HEK293 (cell line): ENCODE results near the gene DDX41.

ENCODE experiments used
- CTCF ChIA-PET: fragments of 350-600 bp; formaldehyde crosslinking; extraction: SDS; loops from one replicate; lab custom pipeline; 2021; ENCODE audit warnings: antibody characterized with exemption; lab: Yijun Ruan, JAX
- POLR2A ChIA-PET: fragments of 300-600 bp; formaldehyde crosslinking; extraction: SDS; loops from one replicate; lab custom pipeline; 2020; ENCODE audit warnings: antibody characterized with exemption, inconsistent platforms; lab: Yijun Ruan, JAX
- H3K27ac ChIP-seq: fragments of 200-500 bp; sonication (Bioruptor generic); 2 replicates; pipeline ENCODE4 v1.5.1; 2014; ENCODE audit warnings: low read depth, low read length, control low read depth, inconsistent platforms; ENCODE audit errors: extremely low read depth
- H3K36me3 ChIP-seq, 2 experiments: fragments of 200-500 bp in 1 of 2; sonication (Bioruptor generic) in 1 of 2; 1 replicate in 1 of 2; 2 replicates in 1 of 2; pipeline ENCODE4 v1.5.1; 2014 to 2017; ENCODE audit warnings: inconsistent platforms in 2 of 2, low read length in 2 of 2; ENCODE audit not compliant: control insufficient read depth in 2 of 2, insufficient read depth in 1 of 2
- H3K4me1 ChIP-seq: fragments of 200-500 bp; sonication (Bioruptor generic); 2 replicates; pipeline ENCODE4 v1.5.1; 2014; ENCODE audit warnings: mild to moderate bottlenecking, low read length, inconsistent platforms; ENCODE audit not compliant: control insufficient read depth, insufficient read depth
- H3K4me3 ChIP-seq: 2 replicates; pipeline ENCODE4 v1.5.1; 2011; ENCODE audit warnings: low read depth, mild to moderate bottlenecking, control low read depth, low read length, moderate library complexity
- H3K9me3 ChIP-seq: fragments of 200-500 bp; sonication (Bioruptor generic); 2 replicates; pipeline ENCODE4 v1.5.1; 2014; ENCODE audit warnings: low read depth, low read length, inconsistent platforms; ENCODE audit not compliant: control insufficient read depth, insufficient read depth
- CTCF ChIP-seq: fragments of 450-650 bp; formaldehyde crosslinking; IDR thresholded peaks from 2 replicates; pipeline ENCODE4 v1.5.1; 2016; ENCODE audit warnings: missing biosample characterization, missing genetic modification characterization
- IKZF3 ChIP-seq: fragments of 450-650 bp; IDR thresholded peaks from 2 replicates; pipeline ENCODE4 v1.5.0; 2018; ENCODE audit warnings: missing biosample characterization, mild to moderate bottlenecking, missing genetic modification characterization, moderate library complexity
- PRDM1 ChIP-seq: fragments of 450-650 bp; formaldehyde crosslinking; IDR thresholded peaks from 2 replicates; pipeline ENCODE4; 2016; ENCODE audit warnings: missing biosample characterization, missing genetic modification characterization
- PRDM2 ChIP-seq: fragments of 450-650 bp; formaldehyde crosslinking; IDR thresholded peaks from 2 replicates; pipeline ENCODE4 v1.5.1; 2016; ENCODE audit warnings: missing biosample characterization, missing genetic modification characterization, borderline replicate concordance
- PRDM6 ChIP-seq: fragments of 450-650 bp; formaldehyde crosslinking; IDR thresholded peaks from 2 replicates; pipeline ENCODE4 v1.5.1; 2017; ENCODE audit warnings: missing biosample characterization, missing genetic modification characterization
- SALL2 ChIP-seq: fragments of 450-650 bp; formaldehyde crosslinking; IDR thresholded peaks from 2 replicates; pipeline ENCODE4 v1.5.0; 2017; ENCODE audit warnings: missing biosample characterization, mild to moderate bottlenecking, missing genetic modification characterization, borderline replicate concordance
- WT1 ChIP-seq: fragments of 450-650 bp; formaldehyde crosslinking; IDR thresholded peaks from 2 replicates; pipeline ENCODE4 v1.5.1; 2016; ENCODE audit warnings: missing biosample characterization, missing genetic modification characterization
- YY2 ChIP-seq: fragments of 450-650 bp; formaldehyde crosslinking; IDR thresholded peaks from 2 replicates; pipeline ENCODE4 v1.5.1; 2016; ENCODE audit warnings: missing biosample characterization, missing genetic modification characterization
- ZBTB44 ChIP-seq: fragments of 450-650 bp; IDR thresholded peaks from 2 replicates; pipeline ENCODE4 v1.5.1; 2018; ENCODE audit warnings: missing biosample characterization, mild to moderate bottlenecking, missing genetic modification characterization
- ZIC2 ChIP-seq: fragments of 450-650 bp; formaldehyde crosslinking; IDR thresholded peaks from 2 replicates; pipeline ENCODE4 v1.5.1; 2016; ENCODE audit warnings: missing biosample characterization, missing genetic modification characterization
- ZNF132 ChIP-seq: fragments of 450-650 bp; formaldehyde crosslinking; IDR thresholded peaks from 2 replicates; pipeline ENCODE4 v1.5.1; 2017; ENCODE audit warnings: missing biosample characterization, missing genetic modification characterization, borderline replicate concordance
- ZNF16 ChIP-seq: fragments of 450-650 bp; formaldehyde crosslinking; IDR thresholded peaks from 2 replicates; pipeline ENCODE4 v1.5.1; 2016; ENCODE audit warnings: low read depth, missing biosample characterization, missing genetic modification characterization
- ZNF274 ChIP-seq, 2 experiments: fragments of 200-500 bp in 1 of 2; fragments of 450-650 bp in 1 of 2; sonication (Bioruptor generic) in 1 of 2; formaldehyde crosslinking in 1 of 2; IDR thresholded peaks; 2 replicates each; pipeline versions ENCODE4 v1.5.1 to v1.6.1; 2014 to 2016; ENCODE audit warnings: borderline replicate concordance in 1 of 2, inconsistent platforms in 1 of 2, low read length in 1 of 2, missing biosample characterization in 1 of 2, missing genetic modification characterization in 1 of 2
- ZNF366 ChIP-seq: fragments of 450-650 bp; formaldehyde crosslinking; conservative IDR thresholded peaks from 2 replicates; pipeline ENCODE4 v1.5.1; 2016; ENCODE audit warnings: missing biosample characterization, missing genetic modification characterization
- ZNF416 ChIP-seq: fragments of 450-650 bp; formaldehyde crosslinking; IDR thresholded peaks from 2 replicates; pipeline ENCODE4 v1.5.1; 2016; ENCODE audit warnings: missing biosample characterization, missing genetic modification characterization
- ZNF449 ChIP-seq: fragments of 450-650 bp; formaldehyde crosslinking; IDR thresholded peaks from 2 replicates; pipeline ENCODE4 v1.5.1; 2017; ENCODE audit warnings: missing biosample characterization, mild to moderate bottlenecking, missing genetic modification characterization, moderate library complexity
- ZNF670 ChIP-seq: fragments of 450-650 bp; formaldehyde crosslinking; IDR thresholded peaks from 2 replicates; pipeline ENCODE4 v1.5.1; 2016; ENCODE audit warnings: missing biosample characterization, missing genetic modification characterization, low read depth
- ZNF777 ChIP-seq: fragments of 450-650 bp; formaldehyde crosslinking; IDR thresholded peaks from 2 replicates; pipeline ENCODE4 v1.5.1; 2017; ENCODE audit warnings: missing biosample characterization, missing genetic modification characterization, borderline replicate concordance
- ZNF785 ChIP-seq: fragments of 450-650 bp; formaldehyde crosslinking; IDR thresholded peaks from 2 replicates; pipeline ENCODE4 v1.5.1; 2016; ENCODE audit warnings: missing biosample characterization, missing genetic modification characterization

Gene DDX41

GRCh38 chr5:177487975-177488374 is 28.8 kb downstream of the DDX41 start:
- CTCF ChIA-PET, result interaction anchor here (1.2 to 3.3 kb wide), 4 partner anchors 11 to 14 kb away, joined by 4 to 20 read pairs (median 6); no protein-coding TSS in a partner anchor
- peaks cover 16 to 80% of the 10 kb centered on the region in 2 experiments; a peak in 2 of 3 replicates for H3K36me3 ChIP-seq
- no peak overlapping the region for H3K4me3 ChIP-seq
- POLR2A ChIA-PET, result interaction anchor here (1.1 kb wide), 1 partner anchor 16 kb away, joined by 3 read pairs; no protein-coding TSS in a partner anchor
- H3K27ac ChIP-seq, result no peak overlapping the region
- no peaks in the 10 kb centered on the region for H3K9me3 ChIP-seq
- H3K4me1 ChIP-seq, result no peaks in the 10 kb centered on the region
- TF ChIP-seq ZNF16 (tag by site-specific recombination), result no peak
- 0 out of 2 replicates have a peak, but pooled peaks have one; percentile 29 for TF ChIP-seq IKZF3 (tag by site-specific recombination)
- TF ChIP-seq YY2 (tag by site-specific recombination), result no peak
- no peak for TF ChIP-seq SALL2 (tag by site-specific recombination)
- TF ChIP-seq ZNF670 (tag by site-specific recombination), result no peak
- TF ChIP-seq ZIC2 (tag by site-specific recombination), result 0 out of 2 replicates have a peak, but pooled peaks have one; percentile 7
- no peak for TF ChIP-seq PRDM6 (tag by site-specific recombination)
- TF ChIP-seq ZNF449 (tag by site-specific recombination), result no peak
- TF ChIP-seq ZNF777 (tag by site-specific recombination), result no peak
- TF ChIP-seq CTCF (tag by site-specific recombination), result peak; percentile 52; the same call in 1 of the 2 replicates
- TF ChIP-seq, all 188 proteins: peak for 3

- ChIA-PET POLR2A (interaction anchor here (1.1 to 1.3 kb wide), 2 partner anchors 10 to 15 kb away, joined by 4 to 5 read pairs; partner anchors contain the start of gene PDLIM7), CTCF (interaction anchor here (1.3 kb wide), 2 partner anchors 8 to 11 kb away, joined by 3 to 5 read pairs; no protein-coding TSS in a partner anchor)
- Histone ChIP-seq H3K36me3 (peaks cover 16 to 74% of the 10 kb centered on the region in 2 experiments; a peak in 2 of 3 replicates), H3K9me3 (no peaks in the 10 kb centered on the region), H3K4me1 (no peaks in the 10 kb centered on the region), H3K4me3 (no peak overlapping the region), H3K27ac (no peak overlapping the region)
- TF ChIP-seq ZNF274 (IDR thresholded peaks at IDR 0.05; ENCODE audit: low read length) (no peak), ZNF274 (tag by site-specific recombination; IDR thresholded peaks at IDR 0.05; ENCODE audit: borderline replicate concordance) (no peak), WT1 (tag by site-specific recombination) (no peak), ZNF366 (no peak), ZNF132 (tag by site-specific recombination) (no peak), ZNF416 (tag by site-specific recombination) (no peak), ZBTB44 (no peak), ZNF785 (tag by site-specific recombination) (no peak), PRDM1 (tag by site-specific recombination) (no peak), PRDM2 (tag by site-specific recombination) (no peak)
Measured at GRCh38 chr5:177487144-177487543, 29.6 kb downstream of the DDX41 start.
